DLD1 (cell line): Measurements from ENCODE around the gene SCN9A.
"Not testable (repeated sequence)": the region's sequence is repeated elsewhere in the genome, so short reads cannot be mapped to it uniquely, and the experiment has no call there.

Experiments
- in situ Hi-C: cut with HindIII; loops from 2 replicates; pipeline ENCODE4 v1.10.0; 2017; ENCODE audit warnings: low sequenced_read_pairs

SCN9A gene

DNA sequence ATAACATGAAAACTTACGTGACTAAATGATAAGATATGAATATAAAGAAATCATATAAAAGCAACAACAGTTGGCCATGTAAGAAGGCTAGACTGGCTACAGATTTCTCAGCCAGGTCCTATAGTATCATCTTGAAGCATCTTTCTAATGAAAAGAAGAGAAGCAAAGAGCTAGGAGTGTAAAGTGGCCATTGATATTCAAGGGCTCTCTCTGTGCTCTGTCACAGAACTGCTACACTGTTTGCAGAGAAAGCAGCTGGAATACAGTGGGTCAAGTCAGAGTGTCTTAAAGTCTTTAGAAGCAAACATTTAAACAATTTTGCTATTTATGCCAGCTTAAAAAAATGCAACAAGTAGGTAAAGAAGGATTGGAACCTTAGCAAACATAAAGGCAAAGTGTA lies 118.8 kb downstream of the SCN9A start:
- in situ Hi-C loops = no loop called here

DNA sequence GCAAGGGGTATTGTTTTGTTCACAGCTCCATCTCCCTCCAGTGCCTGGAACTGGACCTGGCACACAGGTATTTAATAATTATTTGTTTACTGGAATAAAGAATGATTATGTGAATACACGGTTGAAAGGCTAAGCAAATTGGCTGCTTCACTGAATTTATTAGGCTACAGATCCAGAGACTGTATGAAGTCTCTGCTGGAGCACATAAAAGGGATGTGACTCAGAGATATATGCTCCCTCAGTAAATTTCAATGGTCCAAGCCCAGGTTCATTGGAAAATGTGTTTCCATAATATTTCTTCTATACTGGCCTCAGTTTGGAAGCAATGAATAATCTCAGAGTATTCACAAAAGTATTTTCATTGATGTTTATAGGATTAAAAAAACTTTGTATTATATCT lies 126.4 kb downstream of the SCN9A start:
- in situ Hi-C loops = no loop called here

DNA sequence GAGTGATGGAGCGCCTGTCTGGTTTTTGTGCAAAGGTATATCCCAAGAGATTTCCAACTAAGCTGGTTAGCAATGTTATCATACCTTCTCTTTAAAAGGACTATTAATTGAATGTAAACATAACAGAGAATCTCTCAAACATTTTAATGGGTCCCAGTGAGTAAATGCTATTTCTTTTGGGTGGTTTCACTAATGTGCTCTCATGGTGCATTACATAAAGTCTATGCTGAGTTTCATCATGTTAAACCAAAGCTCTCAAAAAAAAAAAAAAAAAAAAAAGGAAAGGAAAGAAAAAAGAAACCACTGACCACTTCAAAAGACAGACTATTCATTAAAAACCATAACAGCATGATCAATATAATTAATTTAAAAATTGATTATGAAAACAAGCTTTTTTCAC lies 128.8 kb downstream of the SCN9A start:
- in situ Hi-C loops = no loop called here

DNA sequence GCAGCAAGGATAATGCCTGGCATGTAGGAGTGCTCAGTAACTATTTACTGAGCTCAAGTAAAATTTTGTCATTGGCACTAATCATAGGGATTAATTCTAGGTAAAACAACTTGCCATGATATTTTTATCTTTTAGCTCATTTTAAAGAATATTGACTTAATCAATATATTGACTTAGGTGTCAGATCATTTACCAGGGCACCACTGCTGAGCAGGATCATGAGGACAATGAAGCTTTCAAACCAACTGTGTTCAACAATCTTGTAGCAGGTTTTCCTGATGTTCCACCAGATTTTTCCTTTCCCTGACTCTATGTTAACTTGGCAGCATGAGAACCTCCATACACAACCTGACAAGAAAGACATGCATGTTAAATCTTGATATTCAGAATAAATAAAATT lies 133.4 kb downstream of the SCN9A start:
- in situ Hi-C loops = no loop called here

DNA sequence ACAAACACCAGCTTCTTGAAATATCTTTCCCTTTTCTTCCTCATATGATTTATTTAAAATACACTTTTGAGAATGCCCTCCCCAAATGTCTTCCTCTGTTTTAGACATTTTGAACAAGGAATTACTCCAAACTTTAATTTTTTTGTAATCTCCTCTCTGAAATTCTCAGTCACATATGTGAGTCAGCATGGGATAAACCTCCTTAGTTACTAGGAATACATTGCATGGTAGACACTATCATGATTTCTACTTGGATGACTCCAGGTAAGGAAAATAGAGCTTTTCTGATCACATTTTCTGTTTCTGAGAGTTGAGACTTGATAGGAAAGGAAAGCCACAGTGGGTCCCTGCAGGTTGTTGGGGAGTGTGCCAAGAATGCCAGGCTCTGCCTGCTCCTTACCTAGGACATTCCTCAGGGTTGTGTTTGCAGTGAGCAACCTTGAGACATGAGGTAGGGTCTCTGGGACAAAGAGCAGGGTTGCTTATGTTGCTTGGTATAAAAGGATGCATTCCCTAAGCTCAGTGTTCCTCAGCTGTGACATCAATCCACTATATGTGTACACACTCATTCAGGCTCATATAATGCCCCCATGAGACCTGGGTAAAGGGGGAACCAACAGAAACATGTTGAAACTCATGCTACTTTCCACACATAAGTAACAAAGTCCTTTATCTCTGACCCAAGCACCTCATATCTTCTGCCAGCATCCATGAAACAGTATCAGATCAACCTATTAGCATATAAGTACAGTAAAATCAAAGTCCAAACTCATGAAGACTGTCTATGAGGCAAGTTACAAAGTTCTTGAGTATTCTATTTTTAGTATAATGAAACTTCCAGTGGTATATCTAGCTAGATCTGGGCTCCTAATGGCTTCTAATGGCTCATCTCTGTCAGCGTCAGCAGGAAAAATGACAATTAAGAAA lies 135.1 kb downstream of the SCN9A start:
- in situ Hi-C loops = no loop called here

DNA sequence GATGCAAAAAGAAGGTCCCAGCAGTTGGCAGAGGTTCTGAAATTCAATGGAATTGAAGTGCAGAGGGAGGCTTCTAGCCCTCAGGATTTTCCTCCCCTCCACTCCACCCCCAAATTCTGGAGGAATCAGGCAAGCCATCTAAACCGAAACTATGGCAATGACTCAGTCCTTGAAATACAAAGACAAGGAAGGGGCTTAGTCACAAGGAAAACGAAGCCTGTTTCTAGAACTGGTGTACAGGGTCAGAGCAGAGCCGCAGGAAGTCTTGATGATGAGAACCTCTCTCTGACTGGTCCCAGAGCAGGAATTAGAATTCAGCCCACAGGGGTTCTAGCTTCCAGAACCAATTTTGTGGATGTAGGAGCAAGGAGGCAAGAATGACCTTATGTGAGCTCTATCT lies 136.2 kb downstream of the SCN9A start:
- in situ Hi-C loops = no loop called here

DNA sequence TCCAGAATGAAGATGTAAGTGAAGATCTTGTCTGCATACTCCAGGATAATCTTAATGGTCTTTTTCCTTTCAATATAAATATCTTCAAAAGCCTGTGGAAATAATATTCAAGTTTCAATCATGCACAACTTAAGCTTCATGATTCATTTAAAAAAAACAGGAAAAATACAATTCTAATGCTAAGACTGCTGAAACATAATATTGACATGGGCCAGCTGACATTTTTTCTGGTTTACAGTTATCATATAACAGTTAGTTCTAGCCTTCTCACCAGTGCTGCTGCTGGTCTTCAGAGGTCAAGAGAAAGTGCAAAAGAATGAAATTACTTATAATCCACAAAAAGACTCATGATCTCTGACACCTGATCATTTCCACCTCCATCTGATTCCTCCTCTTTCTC lies 137.6 kb downstream of the SCN9A start:
- in situ Hi-C loops = no loop called here

DNA sequence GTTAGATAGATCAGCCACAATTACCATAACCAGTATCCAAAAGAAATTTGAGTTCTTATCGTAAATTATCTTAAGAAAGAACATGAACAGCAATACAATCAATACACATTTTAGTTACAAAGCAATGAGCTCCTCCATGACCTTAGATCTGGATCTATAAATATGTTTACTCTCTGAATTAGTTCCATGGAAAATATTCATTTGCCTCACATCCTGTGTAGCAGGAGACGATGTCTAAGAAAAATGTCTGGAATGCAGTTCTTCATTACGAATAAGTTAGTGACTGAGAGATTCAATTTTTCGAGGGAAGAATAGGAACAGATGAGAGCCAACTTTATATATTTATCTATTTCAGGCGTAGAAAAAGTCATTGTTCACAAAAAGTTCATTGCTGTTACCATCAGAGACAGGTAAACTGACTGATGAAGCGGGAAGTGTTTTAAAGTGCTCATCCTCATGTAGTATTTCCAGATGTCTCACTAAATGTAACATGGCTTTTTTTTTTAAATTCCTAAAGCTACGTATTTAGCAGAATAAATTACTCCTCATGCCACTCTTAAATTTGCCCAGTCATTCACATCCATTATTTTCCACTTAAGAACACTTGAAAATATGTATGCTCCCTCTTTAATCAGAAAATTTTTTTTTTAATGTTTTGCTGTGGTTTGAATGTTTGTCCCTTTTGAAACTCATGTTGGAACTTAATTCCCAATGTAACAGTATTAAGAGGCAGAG lies 141.5 kb downstream of the SCN9A start:
- in situ Hi-C loops = no loop called here

DNA sequence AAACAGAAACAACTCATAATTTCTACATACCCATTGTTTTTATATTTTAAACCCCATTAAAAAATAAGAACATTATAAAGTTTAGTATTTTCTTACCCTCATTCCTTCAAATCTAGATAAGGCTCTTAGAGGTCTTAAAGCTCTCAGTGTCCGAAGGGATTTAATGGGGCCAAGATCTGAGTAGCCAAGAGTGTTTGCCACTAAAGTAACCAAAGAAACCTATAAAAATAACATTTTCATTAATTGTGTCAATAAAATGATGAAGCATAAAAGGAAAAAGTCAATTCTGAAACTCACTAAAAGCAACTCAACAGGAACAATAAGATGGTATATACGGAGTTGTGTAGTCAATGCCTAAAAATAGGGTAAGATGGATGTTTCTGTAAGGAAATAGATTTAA lies 142.5 kb downstream of the SCN9A start:
- in situ Hi-C loops = no loop called here

DNA sequence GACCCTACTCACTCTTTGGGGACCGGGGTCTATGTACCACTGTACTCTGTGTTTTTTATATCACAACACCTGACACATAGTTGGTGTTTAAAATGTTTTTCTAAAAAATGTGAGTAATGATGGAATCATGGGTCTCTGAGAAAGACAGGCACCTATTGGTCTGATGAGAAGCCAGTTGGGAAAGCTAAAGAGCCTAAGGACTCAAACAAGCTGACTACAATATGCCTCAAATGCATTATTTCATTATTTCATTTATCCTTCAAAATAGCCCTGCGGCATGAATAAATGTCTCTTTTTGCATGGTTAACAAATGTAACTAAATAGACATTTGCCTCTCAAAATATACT lies 145.0 kb downstream of the SCN9A start:
- in situ Hi-C loops = no loop called here

DNA sequence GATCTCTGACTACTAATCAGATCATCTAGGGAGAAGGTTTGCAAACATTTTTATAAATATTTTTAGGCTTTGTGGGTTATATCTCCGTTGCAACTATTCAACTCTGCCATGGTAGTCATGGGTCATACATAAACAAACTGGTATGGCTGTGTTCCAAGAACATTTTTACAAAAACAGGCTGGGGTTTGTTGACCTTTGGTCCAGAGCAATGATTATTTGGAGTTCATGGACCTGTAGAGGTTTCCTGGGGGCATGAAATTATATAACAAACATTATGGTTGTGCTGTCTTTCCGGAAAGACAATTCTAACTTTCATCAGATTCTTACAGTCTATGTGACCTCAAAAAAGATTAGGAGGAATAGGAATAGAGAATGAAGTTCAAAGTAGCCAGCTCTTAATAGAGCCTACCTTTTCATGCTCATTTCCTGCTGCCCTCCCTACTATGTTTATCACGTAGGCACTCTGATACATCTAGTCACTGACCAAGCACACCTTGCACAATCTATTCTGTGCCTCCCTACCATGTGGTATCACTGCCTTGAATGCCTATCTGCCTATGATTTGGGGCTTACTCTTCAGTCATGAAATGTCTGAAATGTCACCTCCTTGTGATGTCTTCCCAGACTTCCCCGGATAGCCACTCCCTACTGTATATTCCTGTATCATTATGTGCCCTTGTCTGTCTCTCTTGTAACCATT lies 145.6 kb downstream of the SCN9A start:
- in situ Hi-C loops = no loop called here

DNA sequence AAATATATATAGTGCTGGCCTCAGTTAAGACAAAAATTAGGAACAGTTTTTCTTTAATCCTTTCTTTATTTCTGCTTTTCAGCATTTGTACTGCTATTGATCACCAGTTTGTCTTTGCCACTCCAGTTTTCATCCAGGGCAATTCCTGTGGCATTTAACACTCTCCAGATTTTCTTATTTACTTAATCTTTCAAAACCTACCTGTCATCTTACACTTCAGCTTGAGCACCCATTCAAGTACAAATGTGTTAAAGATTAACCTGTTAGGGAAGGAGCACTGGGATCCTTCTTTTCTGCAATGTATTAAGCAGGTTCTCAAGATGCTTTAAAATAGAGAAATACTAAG lies 146.1 kb downstream of the SCN9A start:
- in situ Hi-C loops = no loop called here

DNA sequence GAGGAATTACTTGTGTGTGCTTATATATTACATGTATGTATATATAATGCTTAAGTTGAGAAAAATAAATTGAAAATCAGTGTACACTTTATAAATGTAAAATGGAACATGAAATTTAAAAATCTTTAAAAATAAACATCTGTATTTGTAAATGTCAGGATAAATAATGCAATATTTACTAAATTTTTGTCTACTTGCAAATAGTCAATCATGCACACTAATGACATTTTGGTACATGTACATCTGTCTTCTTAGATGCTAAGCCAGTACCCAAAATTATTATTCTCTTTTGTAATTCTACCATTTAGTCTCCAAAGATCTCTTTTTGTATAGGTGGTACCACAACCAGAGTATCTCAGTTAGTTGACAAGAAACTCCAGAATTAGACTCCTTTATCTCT lies 151.5 kb downstream of the SCN9A start:
- in situ Hi-C loops = no loop called here

DNA sequence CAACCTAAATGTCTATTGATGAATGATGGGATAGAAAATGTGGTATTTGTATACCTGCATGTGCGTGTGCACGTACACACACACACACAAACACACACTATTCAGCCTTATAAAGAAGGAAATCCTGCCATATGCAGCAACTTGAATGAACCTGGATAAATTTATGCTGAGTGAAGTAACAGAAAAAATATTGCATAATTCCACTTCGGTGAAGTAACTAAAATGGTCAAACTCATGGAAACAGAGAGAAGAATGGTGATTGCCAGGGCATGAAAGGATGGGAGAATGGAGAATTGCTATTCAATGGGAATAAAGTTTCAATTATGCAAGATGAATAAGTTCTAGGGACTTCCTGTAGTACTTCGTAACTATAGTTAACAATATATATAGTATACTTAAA lies 152.4 kb downstream of the SCN9A start:
- in situ Hi-C loops = no loop called here

DNA sequence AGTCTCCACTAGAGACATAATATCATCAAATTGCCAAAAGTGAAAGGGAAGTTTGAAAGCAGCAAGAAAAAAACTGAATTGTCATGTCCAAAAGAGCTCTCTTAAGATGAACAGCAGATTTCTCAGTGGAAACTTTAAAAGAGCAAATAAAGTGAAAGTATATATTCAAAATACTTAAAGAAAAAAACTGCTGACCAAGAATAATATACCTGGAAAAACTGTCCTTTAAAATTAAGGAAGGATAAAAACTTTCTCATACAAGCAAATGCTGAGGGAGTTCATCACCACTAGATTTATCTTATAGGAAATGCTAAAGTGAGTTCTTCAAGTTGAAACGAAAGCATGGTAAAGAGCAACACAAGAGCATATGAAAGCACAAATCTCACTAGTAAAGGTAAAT lies 164.7 kb downstream of the SCN9A start:
- in situ Hi-C loops = no loop called here

DNA sequence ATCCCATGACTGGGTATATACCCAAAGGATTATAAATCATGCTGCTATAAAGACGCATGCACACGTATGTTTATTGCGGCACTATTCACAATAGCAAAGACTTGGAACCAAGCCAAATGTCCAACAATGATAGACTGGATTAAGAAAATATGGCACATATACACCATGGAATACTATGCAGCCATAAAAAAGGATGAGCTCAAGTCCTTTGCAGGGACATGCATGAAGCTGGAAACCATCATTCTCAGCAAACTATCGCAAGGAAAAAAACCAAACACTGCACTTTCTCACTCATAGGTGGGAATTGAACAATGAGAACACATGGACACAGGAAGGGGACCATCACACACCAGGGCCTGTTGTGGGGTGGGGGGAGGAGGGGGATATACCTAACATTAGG lies 165.8 kb downstream of the SCN9A start:
- in situ Hi-C loops = not testable (repeated sequence)

DNA sequence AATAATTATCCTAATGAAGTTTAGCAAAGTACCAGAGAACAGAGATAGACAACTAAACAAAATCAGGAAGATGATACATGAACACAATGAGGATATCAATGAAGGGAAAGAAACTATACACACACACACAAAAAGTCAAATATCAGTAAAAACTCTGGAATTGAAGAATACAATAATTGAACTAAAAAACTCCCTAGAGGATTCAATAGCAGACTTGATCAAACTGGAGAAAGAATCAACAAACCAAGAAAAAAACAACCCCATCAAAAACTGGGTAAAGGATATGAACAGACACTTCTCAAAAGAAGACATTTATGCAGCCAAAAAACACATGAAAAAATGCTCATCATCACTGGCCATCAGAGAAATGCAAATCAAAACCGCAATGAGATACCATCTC lies 166.4 kb downstream of the SCN9A start:
- in situ Hi-C loops = not testable (repeated sequence)

DNA sequence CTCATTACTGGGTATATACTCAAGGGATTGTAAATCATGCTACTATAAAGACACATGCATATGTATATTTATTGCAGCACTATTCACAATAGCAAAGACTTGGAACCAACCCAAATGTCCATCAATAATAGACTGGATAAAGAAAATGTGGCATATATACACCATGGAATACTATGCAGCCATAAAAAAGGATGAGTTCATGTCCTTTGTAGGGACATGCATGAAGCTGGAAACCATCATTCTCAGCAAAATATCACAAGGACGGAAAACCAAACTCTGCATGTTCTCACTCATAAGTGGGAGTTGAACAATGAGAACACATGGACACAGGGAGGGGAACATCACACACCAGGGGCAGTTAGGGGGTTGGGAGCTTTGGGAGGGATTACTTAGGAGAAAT lies 169.6 kb downstream of the SCN9A start:
- in situ Hi-C loops = not testable (repeated sequence)

DNA sequence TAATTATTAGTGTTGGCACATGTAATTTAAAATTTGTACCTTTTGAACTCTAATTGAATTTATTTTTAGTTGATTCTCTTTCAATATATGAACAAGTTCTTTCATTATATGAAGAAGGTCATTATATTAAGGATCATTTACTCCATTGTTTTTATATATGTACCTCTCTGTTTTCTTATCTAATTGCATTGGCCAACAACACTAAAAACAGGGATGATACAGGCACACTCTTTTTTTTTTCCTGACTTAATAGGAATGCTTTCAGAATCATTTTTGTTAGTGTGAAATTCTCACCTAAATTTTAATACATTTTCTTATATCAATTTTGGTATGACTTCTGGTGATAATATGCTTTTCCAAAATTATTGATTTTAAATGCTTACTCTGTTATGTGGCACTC lies 173.0 kb downstream of the SCN9A start:
- in situ Hi-C loops = no loop called here

DNA sequence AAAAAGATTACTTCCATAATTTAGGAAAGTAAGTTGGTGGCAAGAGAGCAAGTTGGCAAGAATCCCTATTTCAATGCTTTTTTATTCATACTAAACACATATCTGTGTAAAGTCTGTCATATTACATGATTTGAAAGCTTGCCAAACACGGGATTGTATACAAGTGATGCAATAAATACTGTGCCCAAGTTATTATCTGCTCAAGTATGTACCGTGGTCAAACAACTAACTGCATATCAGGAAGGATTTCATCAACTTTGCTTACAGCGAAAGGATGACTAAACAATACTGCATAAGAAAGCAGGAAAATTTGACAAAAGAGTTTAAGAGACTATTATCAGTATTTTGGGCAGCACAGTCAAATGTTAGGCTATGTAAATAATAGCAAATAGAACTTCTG lies 178.3 kb downstream of the SCN9A start:
- in situ Hi-C loops = no loop called here

DNA sequence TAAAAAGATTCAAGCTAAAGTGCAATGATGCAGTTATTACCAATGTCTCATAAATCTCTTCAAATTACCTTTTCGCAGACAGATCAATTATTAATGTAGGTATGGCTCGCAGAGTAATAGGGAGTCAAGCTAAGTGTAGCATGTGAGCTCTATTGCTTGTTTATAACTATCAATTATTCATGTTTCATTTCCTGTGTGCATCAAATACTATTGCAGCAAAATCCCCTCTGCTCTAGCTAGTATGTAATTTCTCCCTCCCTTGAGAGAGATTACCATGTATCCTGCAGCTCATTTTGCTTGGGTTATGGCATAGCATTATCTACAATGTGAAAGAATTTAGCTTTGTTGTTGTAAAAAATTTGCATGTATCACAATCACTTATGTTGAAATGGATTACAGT lies 182.3 kb downstream of the SCN9A start:
- in situ Hi-C loops = no loop called here

DNA sequence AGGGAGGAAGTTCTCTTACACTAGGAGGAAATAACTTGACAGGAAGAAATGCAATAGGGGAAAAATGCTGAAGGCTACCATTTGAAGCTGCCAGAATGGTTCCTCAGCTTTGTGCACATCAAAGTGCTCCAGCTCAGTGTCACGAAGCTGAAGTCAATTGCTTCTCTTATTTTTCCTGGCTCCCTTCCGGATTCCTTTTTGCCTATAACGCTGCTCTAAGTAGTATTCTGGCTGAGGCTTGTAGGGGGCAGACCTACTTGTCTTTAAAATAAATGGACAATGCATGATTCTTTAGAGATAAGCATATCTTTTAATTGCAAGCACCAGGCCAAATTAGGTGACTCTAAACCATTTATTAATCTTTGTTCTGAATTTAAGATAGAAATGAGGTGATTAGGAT lies 187.7 kb downstream of the SCN9A start:
- in situ Hi-C loops = no loop called here
